GM21390 (cell line): Measurements from ENCODE around the gene EFEMP2.

Experiments
- ATAC-seq: cut with Tn5 transposase; IDR thresholded peaks from one replicate; pipeline ENCODE4 v1.9.1; 2021; ENCODE audit not compliant: unreplicated experiment

The EFEMP2 gene

GRCh38 chr11:65872586-65873317 lies at the start of gene EFEMP2:
Gene EFEMP2, minus strand, starts transcription at chr11:65872800. Its CDS starts 446 bp downstream, at chr11:65872354.
- ATAC-seq = no peak

DNA sequence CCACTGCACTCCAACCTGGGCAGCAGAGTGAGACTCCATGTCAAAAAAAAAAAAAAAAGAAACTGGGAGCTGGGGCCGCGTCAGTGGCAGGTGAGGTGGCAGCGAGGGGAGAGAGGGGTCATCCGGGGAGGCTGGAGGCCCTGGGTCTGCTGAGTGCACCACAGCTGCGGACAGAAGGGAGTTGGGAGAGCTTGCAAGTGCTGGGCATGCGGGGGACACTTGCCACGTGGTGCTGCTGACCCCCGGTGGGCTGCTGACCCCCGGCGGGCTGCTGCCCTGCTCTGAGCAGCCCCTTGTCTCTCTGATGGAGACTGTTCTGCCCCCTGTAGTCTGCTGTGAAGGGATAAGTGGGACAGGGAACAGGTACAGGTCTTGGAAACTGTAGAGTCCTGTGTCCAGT lies 49.3 kb upstream of the EFEMP2 start:
- no peak for ATAC-seq

DNA sequence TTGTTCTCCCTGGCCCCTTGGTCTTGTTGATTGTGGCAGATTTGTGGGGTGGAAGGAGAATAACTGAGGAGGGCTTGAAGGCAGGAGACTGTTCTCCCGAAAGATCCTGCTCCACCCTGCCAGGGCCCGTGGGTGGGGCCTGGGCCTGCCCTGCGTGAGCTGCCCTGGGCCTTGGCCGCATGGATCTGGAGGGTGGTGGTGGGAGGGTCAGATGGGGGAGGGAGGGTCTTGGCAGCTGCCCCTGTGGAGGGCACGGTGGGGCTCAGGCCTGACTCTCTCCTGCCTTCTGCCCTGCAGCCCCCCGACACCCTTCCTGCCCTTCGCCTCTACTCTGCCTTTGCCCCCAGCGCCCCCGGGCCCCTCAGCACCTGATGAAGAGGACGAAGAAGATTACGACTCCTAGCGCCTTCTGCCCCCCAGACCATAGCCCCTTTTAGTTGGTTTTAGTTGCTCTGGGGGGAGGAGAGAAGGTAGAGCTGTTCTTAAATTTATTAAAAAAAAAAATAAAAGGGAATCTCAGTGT lies 48.5 kb upstream of the EFEMP2 start:
- ATAC-seq = no peak

GRCh38 chr11:65920372-65920802 lies 47.8 kb upstream of the EFEMP2 start:
- no peak for ATAC-seq

- ATAC-seq = peak; percentile 38
These were observed 47.2 kb upstream of the EFEMP2 start for GRCh38 chr11:65919573-65920371.

- peak; percentile 75 for ATAC-seq
These were observed 46.6 kb upstream of the EFEMP2 start, which contains the start of gene DRAP1 for GRCh38 chr11:65919141-65919572. Gene DRAP1, plus strand, starts transcription at chr11:65919426. Its CDS starts 76 bp downstream, at chr11:65919502.

GRCh38 chr11:65918211-65919140 lies 45.9 kb upstream of the EFEMP2 start, which contains the start of gene C11orf68:
Gene C11orf68, minus strand, starts transcription at chr11:65919062. Its CDS starts 31 bp downstream, at chr11:65919031.
- ATAC-seq = peak; percentile 45

- no peak for ATAC-seq
These were observed 45.0 kb upstream of the EFEMP2 start for GRCh38 chr11:65917434-65918210.

GRCh38 chr11:65917077-65917433 lies 44.5 kb upstream of the EFEMP2 start:
- ATAC-seq = no peak

DNA sequence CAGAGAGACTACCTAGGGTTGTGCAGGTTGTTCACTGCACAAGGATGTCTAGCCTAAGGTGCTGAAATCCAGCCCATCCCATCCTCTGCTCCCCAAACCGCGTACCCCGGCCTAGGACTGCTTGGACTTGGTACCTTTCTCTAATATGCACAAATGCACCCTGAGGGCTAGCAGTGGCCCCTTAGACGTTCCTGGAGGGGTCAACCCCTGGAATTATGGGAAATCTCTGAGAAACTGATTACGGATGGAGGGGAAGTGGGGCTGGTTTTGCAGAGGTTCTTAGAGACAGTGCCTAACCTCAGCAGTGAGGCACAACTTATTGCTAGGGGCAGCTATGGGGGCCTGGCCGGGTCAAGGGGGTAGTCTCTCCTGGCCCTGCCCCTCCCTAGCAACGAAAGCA lies 43.8 kb upstream of the EFEMP2 start:
- ATAC-seq = no peak

DNA sequence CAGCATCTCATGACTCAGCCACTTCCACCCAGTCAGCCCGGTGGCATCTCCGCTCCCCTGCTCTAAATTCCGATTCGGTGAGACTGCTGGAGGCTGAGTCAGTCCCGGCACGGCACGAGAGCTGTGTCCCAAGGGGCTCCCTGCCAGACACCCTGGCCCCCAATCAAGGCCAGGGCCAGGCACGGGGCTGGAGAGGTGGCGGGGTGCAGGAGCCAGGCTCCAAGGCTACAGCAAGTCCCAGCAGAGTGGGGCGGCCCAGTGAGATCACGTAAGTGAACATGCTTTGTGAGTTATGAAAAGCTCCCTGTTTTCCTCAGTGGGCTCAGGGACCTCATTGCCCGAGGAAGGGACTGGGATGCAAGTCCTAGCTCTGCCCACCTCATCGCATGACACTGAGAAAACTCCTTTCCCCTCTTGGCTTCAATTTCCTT lies 43.2 kb upstream of the EFEMP2 start:
- no peak for ATAC-seq

- no peak for ATAC-seq
These were observed 42.7 kb upstream of the EFEMP2 start for GRCh38 chr11:65915101-65915820.

GRCh38 chr11:65912845-65913244 lies 40.2 kb upstream of the EFEMP2 start:
- ATAC-seq = no peak

GRCh38 chr11:65911682-65912568 lies 39.3 kb upstream of the EFEMP2 start:
- no peak for ATAC-seq

GRCh38 chr11:65907878-65908277 lies 35.3 kb upstream of the EFEMP2 start:
- no peak for ATAC-seq

DNA sequence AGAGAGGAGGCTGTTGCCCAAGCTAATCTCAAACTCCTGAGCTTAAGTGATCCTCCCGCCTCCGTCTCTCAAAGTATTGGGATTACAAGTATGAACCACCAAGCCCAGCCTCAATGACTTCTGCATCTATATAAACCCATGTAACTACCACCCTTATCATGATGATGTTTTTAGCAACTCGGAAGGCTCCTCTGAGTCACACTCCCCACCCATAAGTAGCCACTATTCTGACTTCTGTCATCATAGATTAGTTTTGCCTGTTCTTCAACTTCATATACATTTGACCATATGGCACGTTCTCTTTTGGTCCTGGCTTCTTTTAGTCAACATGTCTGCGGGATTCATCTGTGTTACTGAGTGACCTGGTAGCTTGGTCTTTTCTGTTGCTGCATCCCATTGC lies 34.0 kb upstream of the EFEMP2 start:
- no peak for ATAC-seq

DNA sequence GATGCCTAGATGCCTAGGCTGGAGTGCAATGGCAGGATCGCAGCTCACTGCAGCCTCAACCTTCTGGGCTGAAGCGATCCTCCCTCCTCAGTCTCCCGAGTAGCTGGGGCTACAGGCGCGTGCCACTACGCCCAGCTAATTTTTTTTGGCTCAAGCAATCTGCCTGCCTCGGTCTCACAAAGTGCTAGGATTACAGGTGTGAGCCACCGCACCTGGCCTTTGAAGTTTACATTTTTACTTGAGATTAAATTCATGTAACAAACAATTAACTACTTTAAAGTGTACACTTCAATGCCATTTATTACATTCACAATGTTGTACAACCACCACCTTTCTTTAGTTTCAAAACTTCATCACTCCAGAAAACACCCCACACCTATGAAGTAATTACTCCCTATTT lies 31.1 kb upstream of the EFEMP2 start:
- ATAC-seq = no peak

DNA sequence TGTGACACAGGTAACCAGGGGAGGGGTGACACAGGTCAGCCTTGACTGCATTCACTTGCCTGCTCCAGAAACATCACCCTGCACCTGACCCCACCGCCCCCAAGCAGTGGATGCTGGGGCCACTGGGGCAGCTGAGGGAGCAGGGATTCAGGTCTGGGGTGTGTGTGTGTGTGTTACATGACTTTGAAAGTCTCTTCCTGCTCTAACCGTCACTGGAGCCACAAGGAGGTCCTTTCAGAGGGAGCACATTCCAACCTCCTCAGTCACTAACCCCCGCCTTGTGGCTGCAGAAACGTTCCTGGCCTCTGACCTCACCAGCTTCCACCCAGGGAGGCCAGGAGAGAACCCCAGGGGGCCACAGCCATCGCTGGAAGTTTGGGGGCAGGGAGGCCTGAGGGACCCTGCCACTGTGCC lies 30.5 kb upstream of the EFEMP2 start:
- ATAC-seq = no peak
